ENCODE data around the gene CSTB. TPM values are rescaled to one million over a fixed set of nuclear protein-coding genes. Genes with fewer than 3 reads are reported as not detected.

CSTB gene
- total RNA-seq, 6 donors from 2014 or later: 19.9 to 122 (median 51.3) TPM

DNA sequence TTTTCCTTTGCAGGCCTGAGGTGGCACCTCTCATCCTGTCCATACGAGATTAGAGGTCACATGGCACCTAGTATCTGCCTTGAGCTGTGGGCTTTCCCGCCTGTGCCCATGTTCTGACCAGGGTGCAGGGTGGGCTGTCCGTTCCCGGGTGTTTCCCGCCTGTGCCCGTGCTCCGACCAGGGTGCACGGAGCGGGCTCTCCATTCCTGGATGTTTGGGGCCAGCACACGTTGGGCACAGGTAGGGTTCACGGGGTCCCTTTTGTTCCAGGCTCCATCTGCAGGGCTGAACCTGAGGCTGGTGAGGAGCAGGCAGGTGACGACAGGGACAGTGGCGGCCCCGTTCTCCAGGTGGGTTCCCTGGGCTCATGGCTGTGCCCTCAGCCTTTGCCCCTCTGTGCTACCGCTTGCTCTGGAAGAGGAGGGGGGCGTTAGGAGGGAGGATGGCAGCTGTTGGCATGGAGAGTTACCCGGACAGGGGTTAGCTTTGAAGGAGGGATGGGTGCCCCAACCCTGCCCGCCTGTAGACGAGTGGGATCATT, 23.3 kb upstream of the CSTB start:
- Histone ChIP-seq H3K27ac (no peak overlapping the region), H3K9me3 (no peaks in the 10 kb centered on the region), H3K36me3 (peaks cover 11 to 98% (median 93%) of the 10 kb centered on the region in 4 donors), H3K4me3 (no peak overlapping the region), H3K27me3 (no peaks in the 10 kb centered on the region), H3K4me1 (no peaks in the 10 kb centered on the region)
- DNase-seq: peak in 1 of 2 donors; percentile 46
- TF ChIP-seq CTCF (IDR thresholded peaks at IDR 0.05) (no peak), POLR2A (IDR thresholded peaks at IDR 0.05) (no peak), EP300 (IDR thresholded peaks at IDR 0.05) (no peak), POLR2AphosphoS5 (IDR thresholded peaks at IDR 0.05) (no peak)
- 91 to 92% methylated on average over 10 to 19 of the region's 19 CpGs for WGBS, 2 donors
- ATAC-seq (ENCODE audit: low FRiP score in 2 of 2): no peak

DNA sequence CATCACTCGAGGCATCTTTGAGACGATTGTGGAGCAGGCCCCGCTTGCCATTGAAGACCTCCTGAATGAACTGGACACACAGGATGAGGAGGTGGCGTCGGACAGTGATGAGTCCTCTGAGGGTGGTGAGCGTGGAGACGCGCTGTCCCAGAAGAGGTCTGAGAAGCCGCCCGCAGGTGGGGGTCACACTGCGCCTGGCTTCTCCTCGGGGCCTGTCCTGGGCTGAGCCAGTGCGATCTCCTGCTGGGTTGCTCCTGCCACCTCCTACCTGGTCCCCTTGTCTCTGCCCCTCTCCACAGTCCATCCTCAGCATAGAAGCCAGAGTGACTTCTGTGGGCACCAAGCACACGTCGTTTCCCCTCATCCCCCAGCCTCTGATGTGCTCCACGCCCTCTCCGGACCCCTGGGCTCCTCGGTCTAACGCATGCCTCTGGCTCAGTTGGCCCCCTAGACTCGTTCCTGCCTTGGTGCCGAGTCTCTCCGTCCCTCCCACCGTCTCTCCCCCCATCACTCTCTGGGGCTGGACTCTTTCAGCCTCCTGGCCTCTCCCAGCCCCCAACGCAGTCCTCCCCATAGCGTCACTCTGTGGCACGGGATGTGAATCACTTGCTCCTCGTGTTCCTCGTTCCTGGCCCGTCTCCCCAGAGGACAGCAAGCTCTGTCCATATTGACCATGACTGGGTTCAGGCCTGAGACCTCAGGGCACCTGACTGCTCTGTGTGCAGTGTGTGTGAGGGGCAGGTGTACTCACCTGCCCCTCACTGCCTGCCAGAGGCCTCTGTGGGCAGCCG, 22.0 kb upstream of the CSTB start:
- H3K9me3 ChIP-seq: no peaks in the 10 kb centered on the region
- H3K27me3 ChIP-seq: no peaks in the 10 kb centered on the region
- TF ChIP-seq POLR2A (IDR thresholded peaks at IDR 0.05) (no peak), POLR2AphosphoS5 (IDR thresholded peaks at IDR 0.05) (no peak), EP300 (IDR thresholded peaks at IDR 0.05) (no peak)
- H3K27ac ChIP-seq: no peak overlapping the region
- H3K36me3 ChIP-seq: peaks cover 13 to 100% (median 97%) of the 10 kb centered on the region in 4 donors
- DNase-seq (peak in 1 of 2 donors; percentile 59), ATAC-seq (ENCODE audit: low FRiP score in 2 of 2) (no peak)
- no peak overlapping the region for H3K4me3 ChIP-seq
- no peaks in the 10 kb centered on the region for H3K4me1 ChIP-seq
- WGBS, 2 donors: 93 to 94% methylated on average over 29 of the region's 30 CpGs

- TF ChIP-seq POLR2A (IDR thresholded peaks at IDR 0.05): no peak
- no peak for TF ChIP-seq CTCF (IDR thresholded peaks at IDR 0.05)
- no peak for TF ChIP-seq EP300 (IDR thresholded peaks at IDR 0.05)
- TF ChIP-seq POLR2AphosphoS5 (IDR thresholded peaks at IDR 0.05): no peak
- Histone ChIP-seq H3K4me3 (no peak overlapping the region), H3K36me3 (peaks cover 16 to 100% (median 94%) of the 10 kb centered on the region in 4 donors), H3K27ac (no peak overlapping the region), H3K4me1 (no peaks in the 10 kb centered on the region), H3K9me3 (no peaks in the 10 kb centered on the region), H3K27me3 (no peaks in the 10 kb centered on the region)
- ATAC-seq (ENCODE audit: low FRiP score in 2 of 2): no peak
- DNase-seq: peak in 1 of 2 donors; percentile 49
- whole genome bisulfite sequencing, 2 donors: 84 to 93% methylated on average over 8 to 19 of the region's 19 CpGs
Measured at GRCh38 chr21:43797415-43797814, 21.3 kb upstream of the CSTB start.

- TF ChIP-seq EP300 (IDR thresholded peaks at IDR 0.05): no peak
- no peak for TF ChIP-seq POLR2A (IDR thresholded peaks at IDR 0.05)
- no peak for TF ChIP-seq POLR2AphosphoS5 (IDR thresholded peaks at IDR 0.05)
- no peak for TF ChIP-seq CTCF (IDR thresholded peaks at IDR 0.05)
- no peak overlapping the region for H3K27ac ChIP-seq
- DNase-seq (peak in 1 of 2 donors; percentile 55), ATAC-seq (ENCODE audit: low FRiP score in 2 of 2) (no peak)
- H3K9me3 ChIP-seq: no peaks in the 10 kb centered on the region
- H3K4me3 ChIP-seq: no peak overlapping the region
- H3K27me3 ChIP-seq: no peaks in the 10 kb centered on the region
- H3K36me3 ChIP-seq: peaks cover 10 to 82% (median 77%) of the 10 kb centered on the region in 4 donors
- WGBS, 2 donors: 90 to 94% methylated on average over 9 to 14 of the region's 14 CpGs
- peaks cover 11 to 18% (median 13%) of the 10 kb centered on the region in 4 donors for H3K4me1 ChIP-seq
Measured at GRCh38 chr21:43794857-43795256, 18.7 kb upstream of the CSTB start.

DNA sequence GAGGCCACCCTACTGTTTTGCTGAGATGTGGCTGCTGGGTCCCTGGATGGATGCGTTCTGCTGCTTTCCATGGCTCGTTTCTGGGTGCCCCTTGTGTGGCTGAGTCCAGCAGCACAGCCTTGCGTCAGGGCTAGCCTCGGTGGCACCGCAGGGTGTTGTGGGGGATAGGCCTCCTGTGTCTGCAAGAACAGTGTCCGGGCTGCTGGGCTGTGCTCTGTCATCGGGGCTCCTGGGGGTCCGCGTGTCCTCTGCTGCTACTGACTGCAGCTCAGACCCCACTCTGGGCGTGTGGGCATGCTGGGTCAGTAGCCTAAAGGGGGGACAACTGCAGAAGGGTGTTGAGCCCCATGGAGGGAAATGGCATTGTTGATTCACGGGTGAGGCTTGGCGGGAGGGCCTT, 18.2 kb upstream of the CSTB start:
- H3K27me3 ChIP-seq: no peaks in the 10 kb centered on the region
- WGBS, 2 donors: 93 to 100% methylated on average over 3 to 12 of the region's 12 CpGs
- DNase-seq: peak in 1 of 2 donors; percentile 74

More for the DNA sequence above, 18.2 kb upstream of the CSTB start:
- no peak for ATAC-seq (ENCODE audit: low FRiP score in 2 of 2)
- H3K27ac ChIP-seq: no peak overlapping the region
- H3K4me3 ChIP-seq: no peak overlapping the region
- no peaks in the 10 kb centered on the region for H3K9me3 ChIP-seq
- H3K4me1 ChIP-seq: peaks cover 12 to 20% (median 13%) of the 10 kb centered on the region in 4 donors
- H3K36me3 ChIP-seq: peaks cover 10 to 77% (median 72%) of the 10 kb centered on the region in 4 donors
- no peak for TF ChIP-seq EP300 (IDR thresholded peaks at IDR 0.05)
- TF ChIP-seq CTCF (IDR thresholded peaks at IDR 0.05): no peak
- TF ChIP-seq POLR2AphosphoS5 (IDR thresholded peaks at IDR 0.05): no peak
- TF ChIP-seq POLR2A (IDR thresholded peaks at IDR 0.05): no peak
